NCI-H748 (cell line): ENCODE data around the gene CCDC182.

ENCODE experiments used
- DNase-seq: peaks from one replicate; lab custom pipeline; 2025; ENCODE audit not compliant: unreplicated experiment; lab: John Stamatoyannopoulos, UW

Gene CCDC182

DNA sequence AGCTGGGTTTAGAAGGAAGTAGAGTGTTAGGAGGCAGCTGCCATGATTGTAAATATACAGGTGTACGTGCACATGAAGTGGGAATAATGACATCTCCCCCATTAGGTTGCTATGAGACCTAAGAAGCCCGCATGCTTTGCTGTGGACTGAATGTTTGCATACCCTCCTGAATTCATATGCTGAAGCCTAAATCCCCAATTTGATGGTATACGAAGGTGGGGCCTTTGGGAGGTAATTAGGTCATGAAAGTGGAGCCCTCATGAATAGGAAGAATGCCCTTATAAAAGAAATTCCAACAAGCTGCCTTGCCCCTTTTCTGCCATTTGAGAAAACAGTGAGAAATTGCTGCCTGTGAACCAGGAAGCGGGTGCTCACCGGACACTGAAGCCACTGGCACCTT, 44.0 kb downstream of the CCDC182 start:
- peak; percentile 88 for DNase-seq

DNA sequence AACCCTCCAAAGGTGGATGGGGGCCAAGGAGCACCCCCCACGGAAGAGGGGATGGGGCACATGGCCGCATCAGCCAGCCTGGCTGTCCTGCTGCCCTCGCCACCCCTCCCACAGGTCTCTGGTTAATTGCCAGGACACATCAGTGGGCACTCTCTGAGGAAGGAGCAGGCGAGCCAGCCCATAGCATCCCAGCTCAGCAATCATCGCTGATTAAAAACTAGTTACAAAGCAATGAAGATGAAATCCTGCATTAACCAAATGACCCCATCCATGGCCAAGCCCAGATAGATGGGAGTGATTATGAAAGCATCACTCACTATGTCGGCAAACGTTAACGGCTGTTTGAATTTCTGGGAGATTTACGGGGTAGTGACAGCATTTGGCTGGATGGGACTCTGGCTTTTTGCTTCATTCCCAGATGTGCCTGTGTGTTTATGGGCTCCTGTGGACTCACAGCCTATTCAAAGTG, 45.3 kb downstream of the CCDC182 start:
- DNase-seq = peak; percentile 13

DNA sequence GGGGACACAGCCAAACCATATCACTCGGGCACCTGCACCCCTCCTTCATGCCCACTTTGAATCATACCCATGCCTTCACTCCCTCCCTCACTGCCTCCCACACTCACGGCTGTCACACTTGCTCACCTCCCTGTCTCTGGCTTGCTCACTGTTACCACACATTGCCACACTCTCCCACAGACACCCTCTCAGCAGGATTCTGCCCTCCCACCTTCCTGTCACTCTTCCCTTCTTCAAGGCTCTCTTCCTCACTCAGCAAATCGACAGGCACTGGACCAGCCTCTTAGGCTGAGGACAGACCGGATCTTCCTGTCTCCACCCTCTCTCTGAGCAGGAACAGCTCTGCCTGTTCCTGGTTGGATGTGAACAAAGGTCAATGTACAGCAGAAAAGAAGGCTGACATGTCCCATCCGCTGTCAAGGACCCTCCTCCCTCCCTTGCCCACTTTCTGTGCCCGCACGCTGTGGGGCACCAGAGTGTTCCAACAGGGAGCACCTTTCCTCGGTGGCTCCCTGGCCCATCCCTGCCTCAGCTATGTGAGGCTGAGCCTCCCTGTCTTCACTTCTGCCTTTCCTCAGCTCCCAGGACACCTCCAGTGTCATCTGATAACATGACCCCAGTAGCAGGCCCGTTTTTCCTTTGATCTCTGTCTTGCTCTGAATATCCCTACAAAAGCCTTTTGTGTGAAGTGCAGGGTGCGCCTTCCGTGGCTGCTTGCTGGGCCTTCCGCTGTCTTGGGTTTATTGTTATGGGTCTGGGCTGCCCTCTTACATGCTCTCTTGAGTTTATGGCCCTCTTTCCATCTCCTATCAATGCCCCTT, 47.0 kb downstream of the CCDC182 start:
- DNase-seq = no peak

DNA sequence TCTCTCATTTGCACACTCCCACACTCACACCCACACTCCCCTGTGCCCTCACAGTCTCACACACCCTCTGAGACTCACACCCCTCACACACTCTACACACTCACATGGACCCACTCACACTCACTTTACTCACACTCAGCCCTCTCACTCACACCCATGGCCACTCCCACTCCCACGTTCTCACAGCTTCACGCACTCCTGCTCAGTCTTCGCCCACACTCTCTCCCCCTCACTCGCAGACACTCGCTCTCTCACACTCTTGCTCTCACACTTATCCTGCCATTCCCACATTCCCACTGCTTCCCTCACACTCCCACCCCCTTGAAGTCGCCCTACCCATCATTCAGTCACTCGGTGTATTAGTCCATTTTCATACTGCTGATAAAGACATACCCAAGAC, 47.9 kb downstream of the CCDC182 start:
- DNase-seq = no peak

GRCh38 chr17:57696050-57696449, 49.0 kb downstream of the CCDC182 start:
- no peak for DNase-seq
